ENCODE results near the gene ABHD16B. TPM values are rescaled to one million over a fixed set of nuclear protein-coding genes. Genes with fewer than 3 reads are reported as not detected.

ABHD16B gene
- total RNA-seq, 2 experiments from 2014 or later = not detected

DNA sequence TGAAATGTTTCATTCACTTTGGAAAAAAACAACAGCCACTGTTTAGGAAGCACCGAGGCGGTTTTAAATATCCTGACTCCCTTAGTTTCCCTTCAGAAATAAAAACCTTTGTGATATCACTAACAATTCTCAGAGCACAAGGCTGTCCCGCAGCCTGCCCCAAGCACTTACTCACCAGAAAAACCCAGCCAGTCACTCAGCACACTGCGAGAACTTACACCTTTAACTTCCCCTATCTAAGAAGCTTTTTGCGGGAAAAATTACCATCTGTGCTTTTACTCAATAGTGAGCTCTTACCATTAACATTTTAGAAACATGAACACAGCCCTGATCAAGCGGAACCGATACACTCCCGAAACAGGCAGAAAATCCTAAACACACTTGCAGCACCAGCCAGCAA lies 39.5 kb upstream of the ABHD16B start:
- no peak overlapping the region for H3K27ac Mint-ChIP-seq
- no peak overlapping the region for H3K4me3 Mint-ChIP-seq
- ChIA-PET POLR2A (no interaction called here), CTCF (no interaction called here)
- H3K9me3 Mint-ChIP-seq = no peaks in the 10 kb centered on the region
- peaks cover 8% of the 10 kb centered on the region for H3K4me1 Mint-ChIP-seq (ENCODE audit: low read depth)
- no peaks in the 10 kb centered on the region for H3K36me3 Mint-ChIP-seq (ENCODE audit: low read depth)
- DNase-seq (no peak), ATAC-seq (no peak)
- TF ChIP-seq, protein P1, sequence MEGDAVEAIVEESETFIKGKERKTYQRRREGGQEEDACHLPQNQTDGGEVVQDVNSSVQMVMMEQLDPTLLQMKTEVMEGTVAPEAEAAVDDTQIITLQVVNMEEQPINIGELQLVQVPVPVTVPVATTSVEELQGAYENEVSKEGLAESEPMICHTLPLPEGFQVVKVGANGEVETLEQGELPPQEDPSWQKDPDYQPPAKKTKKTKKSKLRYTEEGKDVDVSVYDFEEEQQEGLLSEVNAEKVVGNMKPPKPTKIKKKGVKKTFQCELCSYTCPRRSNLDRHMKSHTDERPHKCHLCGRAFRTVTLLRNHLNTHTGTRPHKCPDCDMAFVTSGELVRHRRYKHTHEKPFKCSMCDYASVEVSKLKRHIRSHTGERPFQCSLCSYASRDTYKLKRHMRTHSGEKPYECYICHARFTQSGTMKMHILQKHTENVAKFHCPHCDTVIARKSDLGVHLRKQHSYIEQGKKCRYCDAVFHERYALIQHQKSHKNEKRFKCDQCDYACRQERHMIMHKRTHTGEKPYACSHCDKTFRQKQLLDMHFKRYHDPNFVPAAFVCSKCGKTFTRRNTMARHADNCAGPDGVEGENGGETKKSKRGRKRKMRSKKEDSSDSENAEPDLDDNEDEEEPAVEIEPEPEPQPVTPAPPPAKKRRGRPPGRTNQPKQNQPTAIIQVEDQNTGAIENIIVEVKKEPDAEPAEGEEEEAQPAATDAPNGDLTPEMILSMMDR (IDR thresholded peaks at IDR 0.05) = no peak
- intact Hi-C loops (cut with micrococcal nuclease) = no loop called here
- H3K27me3 Mint-ChIP-seq = peaks cover 12% of the 10 kb centered on the region

DNA sequence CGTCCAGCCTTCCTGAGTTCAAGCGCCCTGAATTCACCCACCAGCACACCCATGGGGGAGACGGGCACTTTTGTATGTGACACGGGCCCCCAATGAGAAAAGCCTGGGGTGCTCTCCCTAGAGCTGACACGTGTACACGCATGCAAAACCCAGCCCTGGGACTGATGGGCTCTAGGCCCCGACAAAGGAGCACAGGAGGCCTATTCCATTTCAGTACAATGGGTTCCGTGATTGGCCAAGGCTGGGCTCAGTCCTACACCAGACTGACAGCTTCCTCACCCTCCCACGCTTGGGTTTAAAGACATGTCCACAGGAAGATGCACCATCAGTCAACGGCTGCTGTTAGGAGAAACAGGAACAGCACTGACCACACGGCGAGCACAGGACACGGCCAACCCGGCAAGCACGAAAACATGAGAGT lies 39.0 kb upstream of the ABHD16B start:
- ChIA-PET CTCF (no interaction called here), POLR2A (no interaction called here)
- ATAC-seq (no peak), DNase-seq (no peak)
- Mint-ChIP-seq H3K36me3 (ENCODE audit: low read depth) (no peaks in the 10 kb centered on the region), H3K4me1 (ENCODE audit: low read depth) (peaks cover 8% of the 10 kb centered on the region), H3K4me3 (no peak overlapping the region), H3K27ac (no peak overlapping the region), H3K27me3 (peaks cover 15% of the 10 kb centered on the region), H3K9me3 (no peaks in the 10 kb centered on the region)
- TF ChIP-seq, protein P1 (IDR thresholded peaks at IDR 0.05) = no peak
- intact Hi-C loops (cut with micrococcal nuclease) = no loop called here

- no peak overlapping the region for H3K27ac Mint-ChIP-seq
- no peak for ATAC-seq
- CTCF ChIA-PET = no interaction called here
Observed at GRCh38 chr20:63823691-63824311, 37.5 kb upstream of the ABHD16B start.

GRCh38 chr20:63825331-63826118 lies 35.8 kb upstream of the ABHD16B start:
- CTCF ChIA-PET = no interaction called here
- TF ChIP-seq, protein P1 (IDR thresholded peaks at IDR 0.05) = no peak
- DNase-seq (no peak), ATAC-seq (no peak)
- Mint-ChIP-seq H3K27ac (no peak overlapping the region), H3K27me3 (peaks cover 39% of the 10 kb centered on the region), H3K4me1 (ENCODE audit: low read depth) (peaks cover 19% of the 10 kb centered on the region), H3K9me3 (no peaks in the 10 kb centered on the region), H3K4me3 (no peak overlapping the region), H3K36me3 (ENCODE audit: low read depth) (no peaks in the 10 kb centered on the region)
- intact Hi-C loops (cut with micrococcal nuclease) = no loop called here
- POLR2A ChIA-PET = no interaction called here

More at GRCh38 chr20:63823691-63824311, 37.5 kb upstream of the ABHD16B start:
- no peaks in the 10 kb centered on the region for H3K9me3 Mint-ChIP-seq
- DNase-seq = no peak
- TF ChIP-seq, protein P1 (IDR thresholded peaks at IDR 0.05) = no peak
- no peak overlapping the region for H3K4me3 Mint-ChIP-seq
- H3K27me3 Mint-ChIP-seq = peaks cover 25% of the 10 kb centered on the region
- H3K36me3 Mint-ChIP-seq (ENCODE audit: low read depth) = no peaks in the 10 kb centered on the region
- H3K4me1 Mint-ChIP-seq (ENCODE audit: low read depth) = peaks cover 8% of the 10 kb centered on the region
- POLR2A ChIA-PET = no interaction called here
- intact Hi-C loops (cut with micrococcal nuclease) = no loop called here

- Mint-ChIP-seq H3K9me3 (no peaks in the 10 kb centered on the region), H3K4me1 (ENCODE audit: low read depth) (peaks cover 19% of the 10 kb centered on the region), H3K27ac (no peak overlapping the region), H3K36me3 (ENCODE audit: low read depth) (no peaks in the 10 kb centered on the region), H3K27me3 (peaks cover 39% of the 10 kb centered on the region), H3K4me3 (no peak overlapping the region)
- ChIA-PET CTCF (no interaction called here), POLR2A (no interaction called here)
- ATAC-seq (no peak), DNase-seq (no peak)
- TF ChIP-seq, protein P1 (IDR thresholded peaks at IDR 0.05) = no peak
- intact Hi-C loops (cut with micrococcal nuclease) = no loop called here
Observed at GRCh38 chr20:63826753-63827152, 34.5 kb upstream of the ABHD16B start.
